Stimulated activated CD4-positive, alpha-beta T cell treated with anti-CD3 and anti-CD28 coated beads, TNF-alpha, amount 100 ng/mL, for 24 hours (primary cell): ENCODE measurements around the gene LRRC4C.

Experiments
- DNase-seq, 3 experiments: peaks; one replicate each; pipeline ENCODE4 v3.0.0-alpha.2; 2020; ENCODE audit warnings: low read depth in 3 of 3

The LRRC4C gene

GRCh38 chr11:40508303-40508702 is 951.1 kb downstream of the LRRC4C start:
- DNase-seq = no peak

GRCh38 chr11:40506226-40506625 is 953.2 kb downstream of the LRRC4C start:
- DNase-seq = no peak

- no peak for DNase-seq
Observed at GRCh38 chr11:40491341-40491740, 968.1 kb downstream of the LRRC4C start.

GRCh38 chr11:40467771-40468170 is 991.7 kb downstream of the LRRC4C start:
- DNase-seq = no peak

GRCh38 chr11:40445391-40445790 is 1014.1 kb downstream of the LRRC4C start:
- no peak for DNase-seq

GRCh38 chr11:40444151-40444550 is 1015.3 kb downstream of the LRRC4C start:
- DNase-seq = no peak

- DNase-seq = no peak
Observed at GRCh38 chr11:40435344-40435743, 1024.1 kb downstream of the LRRC4C start.

GRCh38 chr11:40434926-40435325 is 1024.5 kb downstream of the LRRC4C start:
- DNase-seq = no peak

- no peak for DNase-seq
Observed at GRCh38 chr11:40432358-40432757, 1027.1 kb downstream of the LRRC4C start.

GRCh38 chr11:40425168-40425567 is 1034.3 kb downstream of the LRRC4C start:
- no peak for DNase-seq

GRCh38 chr11:40421208-40421981 is 1038.1 kb downstream of the LRRC4C start:
- DNase-seq = no peak

- DNase-seq = no peak
Observed at GRCh38 chr11:40417627-40418026, 1041.8 kb downstream of the LRRC4C start.

- no peak for DNase-seq
Observed at GRCh38 chr11:40407355-40407754, 1052.1 kb downstream of the LRRC4C start.

- no peak for DNase-seq
Observed at GRCh38 chr11:40405614-40406013, 1053.8 kb downstream of the LRRC4C start.

GRCh38 chr11:40403321-40403720 is 1056.1 kb downstream of the LRRC4C start:
- no peak for DNase-seq

- no peak for DNase-seq
Observed at GRCh38 chr11:40401132-40401853, 1058.2 kb downstream of the LRRC4C start.

GRCh38 chr11:40397141-40397540 is 1062.3 kb downstream of the LRRC4C start:
- no peak for DNase-seq

- DNase-seq = no peak
Observed at GRCh38 chr11:40393511-40393910, 1065.9 kb downstream of the LRRC4C start.

GRCh38 chr11:40391679-40392078 is 1067.8 kb downstream of the LRRC4C start:
- DNase-seq = no peak

GRCh38 chr11:40388097-40388818 is 1071.2 kb downstream of the LRRC4C start:
- DNase-seq = no peak

- DNase-seq = no peak
Observed at GRCh38 chr11:40387240-40387980, 1072.0 kb downstream of the LRRC4C start.

- no peak for DNase-seq
Observed at GRCh38 chr11:40384991-40385390, 1074.5 kb downstream of the LRRC4C start.
